GM12892 (cell line): ENCODE data around the gene FANCE. TPM values are rescaled to one million over a fixed set of nuclear protein-coding genes. Genes with fewer than 3 reads are reported as not detected.
A peak's percentile ranks its signal among the peaks of the same experiment; 100 is the strongest.

Experiments
- DNase-seq: peaks from one replicate; pipeline ENCODE4 v3.0.0; 2011; ENCODE audit not compliant: insufficient read length
- FAIRE-seq: peaks from 2 replicates; lab custom pipeline; 2011; peaks lifted over from hg19 to GRCh38; lab: Jason Lieb, UNC
- POLR2A ChIP-seq: IDR thresholded peaks from 2 replicates; pipeline ENCODE4 v1.6.1; 2011; ENCODE audit warnings: low read depth, low read length, control low read depth
- POLR2AphosphoS5 ChIP-seq: IDR thresholded peaks from 2 replicates; pipeline ENCODE4 v1.6.1; 2011; ENCODE audit warnings: low read depth, low read length, control low read depth
- TAF1 ChIP-seq: IDR thresholded peaks from 2 replicates; pipeline ENCODE4 v1.6.1; 2011; ENCODE audit warnings: low read depth, mild to moderate bottlenecking, control low read depth, low read length, borderline replicate concordance
- polyA plus RNA-seq: library from polyadenylated mRNA; unstranded; fragments of >200 nt; gene quantifications from one replicate; pipeline ENCODE4 v1.2.1, GENCODE V29; 2012; ENCODE audit warnings: missing spikeins, inconsistent platforms; ENCODE audit not compliant: missing spikeins

FANCE gene, protein sequence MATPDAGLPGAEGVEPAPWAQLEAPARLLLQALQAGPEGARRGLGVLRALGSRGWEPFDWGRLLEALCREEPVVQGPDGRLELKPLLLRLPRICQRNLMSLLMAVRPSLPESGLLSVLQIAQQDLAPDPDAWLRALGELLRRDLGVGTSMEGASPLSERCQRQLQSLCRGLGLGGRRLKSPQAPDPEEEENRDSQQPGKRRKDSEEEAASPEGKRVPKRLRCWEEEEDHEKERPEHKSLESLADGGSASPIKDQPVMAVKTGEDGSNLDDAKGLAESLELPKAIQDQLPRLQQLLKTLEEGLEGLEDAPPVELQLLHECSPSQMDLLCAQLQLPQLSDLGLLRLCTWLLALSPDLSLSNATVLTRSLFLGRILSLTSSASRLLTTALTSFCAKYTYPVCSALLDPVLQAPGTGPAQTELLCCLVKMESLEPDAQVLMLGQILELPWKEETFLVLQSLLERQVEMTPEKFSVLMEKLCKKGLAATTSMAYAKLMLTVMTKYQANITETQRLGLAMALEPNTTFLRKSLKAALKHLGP
- 6.1 TPM for polyA plus RNA-seq

DNA sequence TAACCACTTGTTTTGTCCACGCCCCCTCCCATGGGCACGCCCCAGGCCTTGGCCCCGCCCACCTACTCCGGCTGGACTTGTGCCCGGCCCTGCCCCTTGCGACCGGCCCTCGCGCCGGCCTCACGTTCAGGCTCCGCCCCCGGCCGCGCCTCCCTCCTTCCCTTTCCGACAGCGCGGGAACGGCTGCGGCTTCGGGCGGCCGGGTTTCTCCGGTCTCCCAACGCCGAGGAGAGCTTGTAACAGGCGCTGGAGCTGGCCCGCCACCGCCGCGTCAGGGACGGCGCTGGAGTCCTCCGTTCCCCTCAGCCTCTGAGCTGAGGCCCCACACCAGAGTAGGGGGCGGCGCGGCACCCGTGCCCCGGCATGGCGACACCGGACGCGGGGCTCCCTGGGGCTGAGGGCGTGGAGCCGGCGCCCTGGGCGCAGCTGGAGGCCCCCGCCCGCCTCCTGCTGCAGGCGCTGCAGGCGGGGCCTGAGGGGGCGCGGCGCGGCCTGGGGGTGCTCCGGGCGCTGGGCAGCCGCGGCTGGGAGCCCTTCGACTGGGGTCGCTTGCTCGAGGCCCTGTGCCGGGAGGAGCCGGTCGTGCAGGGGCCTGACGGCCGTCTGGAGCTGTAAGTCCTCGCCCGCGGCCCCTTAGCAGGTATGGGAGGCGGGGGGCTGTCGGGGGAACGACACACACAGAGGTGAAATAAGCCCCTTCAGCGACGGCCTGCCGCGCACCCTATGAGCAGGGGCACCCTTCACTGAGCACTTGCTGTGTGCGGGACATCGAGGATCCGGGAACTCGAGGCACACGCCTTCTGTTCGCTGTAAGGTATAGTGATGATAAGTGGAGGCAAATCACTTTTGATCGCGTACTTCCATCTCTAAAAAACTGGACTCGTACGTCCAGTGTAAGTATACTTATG is at the start of gene FANCE:
Gene FANCE, plus strand, starts transcription at position 156 of the 908 bp plus-strand sequence. Its CDS starts 208 bp downstream, at position 364.
- DNase-seq (peak; percentile 92), FAIRE-seq (peak; percentile 90)
- TF ChIP-seq POLR2A (no peak), POLR2AphosphoS5 (no peak), TAF1 (no peak)

DNA sequence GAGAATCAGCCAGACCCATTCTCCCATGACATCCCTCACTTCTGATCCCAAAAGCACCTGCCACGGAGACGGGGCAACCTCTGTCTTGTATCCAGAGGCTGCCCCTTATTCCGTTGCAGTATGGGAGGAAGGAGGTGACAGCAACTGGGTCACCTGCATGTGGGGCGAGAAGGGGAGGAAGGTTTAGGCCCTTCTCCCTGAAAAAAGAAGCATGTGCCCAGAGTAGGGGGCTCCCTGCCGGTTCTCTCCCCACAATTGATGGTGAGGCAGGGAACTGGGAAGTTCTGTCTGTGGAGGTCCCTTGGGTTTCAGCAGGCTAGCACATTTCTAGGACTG is 49.3 kb upstream of the FANCE start:
- no peak for TF ChIP-seq POLR2A
- no peak for TF ChIP-seq POLR2AphosphoS5
- TF ChIP-seq TAF1 = no peak
- FAIRE-seq (no peak), DNase-seq (no peak)

DNA sequence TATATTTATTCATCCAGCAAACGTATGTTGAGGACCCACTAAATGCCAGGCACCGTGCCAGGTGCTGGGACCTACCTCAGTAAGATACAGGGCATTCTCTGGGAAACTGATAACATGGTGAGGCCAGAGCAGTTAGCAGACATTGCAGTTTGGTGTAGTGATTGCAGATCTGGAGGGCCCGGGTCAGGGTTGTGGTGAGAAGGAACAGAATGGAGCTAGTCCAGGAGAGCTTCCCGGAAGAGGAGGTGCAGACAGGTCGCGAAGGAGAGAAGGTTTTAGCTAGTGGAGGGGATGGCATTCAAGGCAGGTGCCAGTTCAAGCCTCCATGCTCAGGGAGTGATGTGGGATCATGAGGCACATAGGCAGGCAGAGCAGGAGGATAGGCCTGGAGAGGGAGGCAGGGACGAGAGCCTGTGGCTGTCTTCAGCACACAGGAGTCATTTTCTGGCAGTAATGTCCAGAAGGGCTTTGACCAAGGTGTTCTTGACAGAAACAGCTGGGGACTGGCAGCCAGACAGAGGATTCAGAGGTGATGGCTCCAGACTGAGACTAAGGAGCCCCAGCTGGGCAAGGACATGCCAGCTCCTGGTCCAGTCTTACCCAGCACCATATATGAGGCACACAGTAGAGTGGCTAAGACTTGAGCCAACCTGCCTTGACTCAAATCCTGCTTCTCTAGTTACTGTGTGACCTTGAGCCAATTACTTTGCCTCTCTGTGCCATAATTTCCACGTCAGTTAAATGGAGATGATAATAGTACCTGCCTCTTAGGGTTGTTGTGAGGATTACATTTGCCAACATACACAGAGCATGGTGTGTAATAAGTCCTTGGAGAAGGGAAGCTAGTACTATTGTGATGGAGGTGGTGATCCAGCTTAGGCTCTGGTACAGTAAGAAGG is 48.3 kb upstream of the FANCE start:
- FAIRE-seq (no peak), DNase-seq (no peak)
- no peak for TF ChIP-seq POLR2AphosphoS5

DNA sequence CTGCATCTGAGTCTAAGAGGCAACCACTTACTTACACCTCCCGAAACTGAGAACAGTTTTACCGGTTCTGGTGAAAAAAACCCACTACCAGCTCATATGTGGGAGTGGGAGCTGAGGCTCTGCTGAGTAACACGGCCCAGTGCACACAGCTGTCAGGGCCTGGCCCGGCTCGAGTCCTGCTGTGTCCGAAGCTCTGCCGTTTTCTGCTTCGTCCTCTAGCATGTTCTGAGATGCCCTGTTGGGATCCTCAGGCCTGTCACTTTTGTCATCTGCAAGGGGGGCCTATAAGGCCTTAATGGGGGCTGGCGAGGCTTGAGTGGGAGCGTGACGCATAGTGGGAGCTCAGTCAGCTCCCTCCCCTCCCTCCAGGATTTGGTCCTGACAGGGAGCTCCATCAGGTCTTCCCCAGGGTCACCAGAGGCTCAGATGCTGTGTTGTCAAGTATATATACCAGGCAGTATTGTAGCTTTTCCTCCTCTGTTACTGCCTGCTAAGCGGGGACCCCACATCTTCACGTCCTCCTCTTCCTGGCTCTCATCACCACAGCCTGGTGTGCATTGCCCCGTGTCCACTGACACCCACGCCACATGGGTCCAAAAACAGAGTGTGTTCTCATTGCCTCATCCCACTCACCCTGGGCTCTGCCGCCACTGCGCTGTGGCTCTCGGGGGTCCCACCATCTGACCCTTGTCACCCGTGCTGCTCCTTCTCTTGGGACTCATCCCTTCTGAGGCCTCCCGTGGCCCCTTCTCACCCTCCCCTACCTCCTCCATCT is 45.2 kb upstream of the FANCE start:
- TF ChIP-seq POLR2AphosphoS5 = no peak
- no peak for TF ChIP-seq POLR2A
- TF ChIP-seq TAF1 = no peak
- FAIRE-seq = no peak
- DNase-seq = no peak

DNA sequence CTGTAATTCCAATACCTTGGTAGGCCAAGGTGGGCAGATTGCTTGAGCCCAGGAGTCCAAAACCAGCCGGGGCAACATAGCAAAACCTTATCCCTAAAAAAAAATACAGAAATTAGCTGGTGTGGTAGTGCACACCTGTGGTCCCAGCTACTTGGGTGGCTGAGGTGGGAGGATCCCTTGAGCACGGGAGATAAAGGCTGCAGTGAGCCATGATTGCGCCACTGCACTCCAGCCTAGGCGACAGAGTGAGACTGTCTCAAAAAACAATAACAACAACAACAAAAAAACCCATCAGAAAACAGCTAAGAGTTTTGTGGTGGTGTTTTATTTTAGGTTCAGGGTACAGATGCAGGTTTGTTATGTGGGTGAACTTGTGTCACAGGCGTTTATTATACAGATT is 42.9 kb upstream of the FANCE start:
- TF ChIP-seq POLR2A (no peak), POLR2AphosphoS5 (no peak), TAF1 (no peak)
- no peak for DNase-seq
- FAIRE-seq = no peak

DNA sequence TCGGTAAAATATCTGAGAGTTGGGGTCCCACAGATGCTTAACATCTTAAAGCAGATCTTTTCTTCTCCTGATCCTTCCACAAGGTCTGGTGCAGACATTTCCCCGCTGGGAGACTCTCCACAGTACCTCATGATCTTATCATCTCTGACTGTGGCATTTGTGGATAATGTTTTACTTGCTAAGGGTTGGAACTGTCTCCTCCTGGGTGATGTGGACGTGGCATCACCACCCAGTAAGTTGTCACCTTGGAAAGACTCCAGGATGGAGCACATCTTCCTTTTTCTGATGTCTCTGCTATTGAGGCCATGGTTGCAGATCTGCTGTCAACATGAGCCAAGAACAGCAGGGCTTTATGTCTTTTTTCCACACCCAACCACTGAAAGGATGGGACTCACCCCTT is 42.0 kb upstream of the FANCE start:
- TF ChIP-seq TAF1 (no peak), POLR2AphosphoS5 (no peak), POLR2A (no peak)
- FAIRE-seq = no peak

DNA sequence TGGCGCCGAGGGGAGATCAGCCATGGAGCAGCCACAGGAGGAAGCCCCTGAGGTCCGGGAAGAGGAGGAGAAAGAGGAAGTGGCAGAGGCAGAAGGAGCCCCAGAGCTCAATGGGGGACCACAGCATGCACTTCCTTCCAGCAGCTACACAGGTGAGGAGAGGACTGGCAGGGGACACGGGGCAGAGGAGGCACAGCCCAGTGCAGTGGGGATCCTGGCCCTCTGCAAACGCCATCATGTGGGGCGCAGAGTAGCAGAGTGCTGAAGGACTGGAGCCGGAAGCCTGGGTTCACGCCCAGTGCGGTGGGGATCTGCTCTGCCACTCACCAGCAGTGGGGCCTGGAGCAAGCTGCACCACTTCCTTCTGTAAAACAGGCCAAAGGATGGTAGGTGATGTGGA is 41.1 kb upstream of the FANCE start:
- FAIRE-seq (no peak), DNase-seq (no peak)
- TF ChIP-seq TAF1 (no peak), POLR2AphosphoS5 (no peak), POLR2A (no peak)

More for the DNA sequence above, 42.0 kb upstream of the FANCE start:
- DNase-seq = no peak

DNA sequence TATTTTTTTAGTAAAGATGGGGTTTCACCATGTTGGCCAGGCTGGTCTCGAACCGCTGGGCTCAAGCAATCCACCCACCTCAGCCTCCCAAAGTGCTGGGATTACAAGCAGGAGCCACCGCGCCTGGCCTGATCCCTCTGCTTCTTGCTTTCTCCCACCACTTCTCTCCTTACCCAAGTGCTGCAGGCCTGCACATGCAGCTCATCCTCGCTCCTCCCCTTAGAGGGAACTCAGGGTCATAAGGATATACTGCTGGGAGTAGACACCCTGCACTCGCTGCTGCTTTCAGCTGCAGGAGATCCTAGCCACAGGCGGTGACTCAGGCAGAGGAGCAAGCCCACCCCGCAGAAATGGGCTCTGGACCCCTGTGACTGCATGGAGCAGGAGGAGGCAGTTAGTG is 40.0 kb upstream of the FANCE start:
- TF ChIP-seq POLR2A (no peak), POLR2AphosphoS5 (no peak)
- FAIRE-seq (no peak), DNase-seq (no peak)

DNA sequence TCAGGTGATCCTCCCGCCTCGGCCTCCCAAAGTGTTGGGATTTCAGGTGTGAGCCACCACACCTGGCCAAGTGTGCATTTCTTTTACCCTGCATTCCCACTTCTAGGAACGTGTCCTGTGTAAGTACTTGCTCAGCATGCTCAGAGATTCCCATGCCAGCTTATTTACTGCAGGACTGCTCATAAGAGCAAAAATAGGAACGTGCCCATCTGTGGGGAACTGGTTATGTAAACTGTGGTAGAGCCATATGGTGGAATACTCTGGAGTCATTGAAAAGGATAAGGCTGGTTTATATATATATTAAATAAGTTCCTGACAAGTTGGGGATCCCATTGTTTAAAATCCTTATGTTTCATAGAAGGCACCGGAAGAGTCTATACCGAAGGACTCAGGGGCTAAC is 38.2 kb upstream of the FANCE start:
- DNase-seq = no peak
- TF ChIP-seq POLR2A = no peak
- no peak for TF ChIP-seq TAF1
- TF ChIP-seq POLR2AphosphoS5 = no peak
- FAIRE-seq = no peak

DNA sequence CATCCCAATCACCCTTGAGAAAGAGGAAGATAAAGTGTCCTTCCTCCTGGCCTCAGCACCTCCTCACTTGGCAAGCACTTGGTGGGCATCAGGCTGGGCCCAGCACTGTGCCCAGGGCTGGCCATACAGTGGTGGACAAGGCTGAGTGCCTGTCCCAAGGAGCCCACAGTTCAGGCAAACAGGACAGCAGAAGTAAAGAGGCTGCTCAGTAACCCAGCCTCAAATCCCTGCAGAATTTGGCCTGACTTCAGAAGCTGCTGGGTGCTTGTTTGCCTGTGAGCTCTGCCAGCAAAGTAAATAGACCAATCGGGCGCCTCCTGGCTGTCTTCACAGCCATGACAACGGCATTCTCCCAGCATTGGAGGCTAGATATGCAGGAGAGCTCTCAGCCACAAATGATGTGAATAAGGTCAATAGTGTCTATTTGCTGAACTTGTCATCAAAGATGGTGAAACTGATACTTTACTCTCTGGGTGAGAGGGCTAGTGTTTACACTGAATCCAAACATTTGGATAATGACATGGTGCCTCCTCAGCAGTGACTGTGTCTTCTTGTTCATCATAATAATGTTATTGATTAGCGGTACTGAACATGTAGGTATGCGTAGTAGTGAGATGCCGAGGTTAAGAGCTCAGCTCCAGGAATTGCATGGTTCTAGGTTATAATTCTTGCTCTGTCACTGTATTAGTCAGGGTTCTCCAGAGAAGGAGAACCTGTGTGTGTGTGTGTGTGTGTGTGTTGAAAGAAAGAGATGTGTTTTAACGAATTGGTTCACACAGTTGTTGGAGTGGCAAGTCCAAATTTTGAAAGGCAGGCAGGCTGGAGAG is 36.9 kb upstream of the FANCE start:
- DNase-seq = no peak
- no peak for TF ChIP-seq POLR2A
- no peak for TF ChIP-seq POLR2AphosphoS5
- TF ChIP-seq TAF1 = no peak
- FAIRE-seq = no peak
